GM12878 (cell line): ENCODE results near the gene CNTNAP5. TPM values are rescaled to one million over a fixed set of nuclear protein-coding genes. Genes with fewer than 3 reads are reported as not detected.

Source experiments
- ATAC-seq: fragments of 200-7000 bp; cut with Tn5 transposase; 3 replicates; pipeline ENCODE4 v1.9.1; 2020; ENCODE audit warnings: mild to moderate bottlenecking, moderate library complexity
- BruUV-seq: library from RNA; stranded (reverse); fragments of 400-500 nt; replicated peaks from 2 replicates; lab custom pipeline; 2021; lab: Mats Ljungman, UMichigan
- CTCF ChIA-PET: fragments of 300-600 bp; sonication (Branson Sonifier 250); formaldehyde crosslinking; extraction: SDS; loops from one replicate; lab custom pipeline; 2021; ENCODE audit warnings: inconsistent platforms; lab: Yijun Ruan, JAX
- POLR2A ChIA-PET: fragments of 350-600 bp; formaldehyde crosslinking; extraction: SDS; loops from one replicate; lab custom pipeline; 2021; ENCODE audit warnings: inconsistent platforms; lab: Charles Lee
- RAD21 ChIA-PET: fragments of 300-600 bp; sonication (Branson Sonifier 250); formaldehyde crosslinking; loops from one replicate; lab custom pipeline; 2023; ENCODE audit warnings: antibody characterized with exemption; ENCODE audit not compliant: unreplicated experiment; lab: Charles Lee
- SMC1A ChIA-PET: fragments of 300-600 bp; sonication (Branson Sonifier 250); formaldehyde crosslinking; loops from one replicate; lab custom pipeline; 2023; ENCODE audit not compliant: unreplicated experiment, uncharacterized antibody; lab: Charles Lee
- DNase-seq: peaks from one replicate; pipeline ENCODE4 v3.0.0-alpha.2; 2011; ENCODE audit warnings: low read depth, low spot score
- FAIRE-seq: peaks from 3 replicates; lab custom pipeline; 2011; peaks lifted over from hg19 to GRCh38; lab: Jason Lieb, UNC
- H2AFZ ChIP-seq: 2 replicates; pipeline ENCODE4 v1.6.0; 2011; ENCODE audit warnings: low read depth, low read length, control low read depth; ENCODE audit not compliant: control insufficient read depth
- H3K27ac ChIP-seq: 2 replicates; pipeline ENCODE4 v1.5.1; 2011; ENCODE audit warnings: control low read depth; ENCODE audit not compliant: control insufficient read depth, insufficient read depth
- H3K27me3 ChIP-seq, 2 experiments: replicated peaks in 1 of 2; 2 replicates each; pipeline versions ENCODE4 v1.6.0 to v1.6.1; 2011; ENCODE audit warnings: low read length in 1 of 2; ENCODE audit not compliant: control insufficient read depth in 2 of 2, insufficient read depth in 2 of 2
- H3K36me3 ChIP-seq, 2 experiments: 2 replicates each; pipeline ENCODE4 v1.5.1; 2011; ENCODE audit warnings: low read length in 1 of 2; ENCODE audit not compliant: control insufficient read depth in 2 of 2, insufficient read depth in 2 of 2
- H3K4me1 ChIP-seq: 2 replicates; pipeline ENCODE4 v1.6.1; 2011; ENCODE audit warnings: mild to moderate bottlenecking, low read length, moderate library complexity, mixed read lengths; ENCODE audit not compliant: control insufficient read depth, insufficient read depth
- H3K4me2 ChIP-seq: 2 replicates; pipeline ENCODE4 v1.6.0; 2011; ENCODE audit warnings: control low read depth; ENCODE audit not compliant: control insufficient read depth, insufficient read depth
- H3K4me3 ChIP-seq: fragments of 200-600 bp; sonication (generic); 2 replicates; pipeline ENCODE4 v1.5.1; 2016
- H3K79me2 ChIP-seq: 2 replicates; pipeline ENCODE4 v1.6.0; 2011; ENCODE audit warnings: low read length; ENCODE audit not compliant: control insufficient read depth, insufficient read depth
- H3K9ac ChIP-seq: 2 replicates; pipeline ENCODE4 v1.8.0; 2011; ENCODE audit warnings: low read length, control low read depth, mixed read lengths; ENCODE audit not compliant: control insufficient read depth, insufficient read depth
- H3K9me3 ChIP-seq: replicated peaks from 3 replicates; pipeline ENCODE4 v1.5.1; 2011; ENCODE audit warnings: mild to moderate bottlenecking, low read length; ENCODE audit not compliant: control insufficient read depth, insufficient read depth
- H4K20me1 ChIP-seq: 2 replicates; pipeline ENCODE4 v1.6.0; 2011; ENCODE audit not compliant: control insufficient read depth, insufficient read depth
- RAD21 ChIP-seq: IDR thresholded peaks from 2 replicates; pipeline ENCODE4 v1.6.1; 2011; ENCODE audit warnings: mild to moderate bottlenecking, low read depth, low read length, moderate library complexity; ENCODE audit not compliant: insufficient read depth
- RELA ChIP-seq: fragments of 450-650 bp; IDR thresholded peaks from 2 replicates; pipeline ENCODE4 v1.8.0; 2014; ENCODE audit warnings: borderline replicate concordance; ENCODE audit not compliant: partially characterized antibody
- ZNF592 ChIP-seq: fragments of 450-650 bp; IDR thresholded peaks from 2 replicates; pipeline ENCODE4 v1.6.1; 2017; ENCODE audit warnings: mild to moderate bottlenecking, moderate library complexity
- WGBS: methylation state at CpG from one replicate; pipeline ENCODE4 v1.1.6; 2016; ENCODE audit warnings: low lambda C conversion rate; ENCODE audit not compliant: insufficient replicate concordance, insufficient coverage; ENCODE audit errors: missing lambda C conversion rate; 5-methylcytosine and 5-hydroxymethylcytosine counted together
- in situ Hi-C: fragments of 300-500 bp; cut with MboI; formaldehyde crosslinking; loops from 9 replicates; pipeline ENCODE4 v1.14.3; 2018; ENCODE audit warnings: mixed read lengths
- intact Hi-C: fragments of 100-400 bp; cut with micrococcal nuclease; formaldehyde crosslinking; loops from one replicate; pipeline ENCODE4 v1.14.2; 2022; ENCODE audit not compliant: unreplicated experiment
- polyA plus RNA-seq, 11 experiments: library from polyadenylated mRNA; depleted of rRNA in 4 of 11; unstranded in 6 of 11; stranded (reverse) in 5 of 11; fragments of >200 nt; fragmentation: Nextera tagmentation in 4 of 11; fragmentation: Illumina TruSeq in 1 of 11; extraction: Ambion mirVana in 4 of 11; extraction: Trizol in 1 of 11; gene quantifications; 1 replicate in 1 of 11; 2 replicates in 10 of 11; pipeline versions ENCODE4 v1.2.1 to v1.2.3, GENCODE V29; 2011 to 2016; ENCODE audit warnings: inconsistent platforms in 2 of 11, missing spikeins in 2 of 11, low read depth in 1 of 11
- total RNA-seq, 4 experiments: library from RNA; depleted of rRNA in 3 of 4; stranded (reverse); fragments of >200 nt in 3 of 4; fragmentation: Illumina TruSeq in 1 of 4; extraction: Trizol in 1 of 4; gene quantifications; 2 replicates each; pipeline versions ENCODE4 v1.2.1 to v1.2.3, GENCODE V29; 2013 to 2021

Gene CNTNAP5
- total and polyA plus RNA-seq, 10 of the 15 experiments (the other 5 are each of a cell fraction or from before 2014, with no cell fraction given) = not detected

GRCh38 chr2:124838406-124838805, 813.3 kb downstream of the CNTNAP5 start:
- WGBS = 46% methylated on average over 3 of the region's 3 CpGs
- ChIA-PET RAD21 (no interaction called here), CTCF (no interaction called here), SMC1A (interaction anchor here (0.9 kb wide), 1 partner anchor 16 kb away, joined by 3 read pairs; no protein-coding TSS in a partner anchor), POLR2A (no interaction called here)
- H3K27ac ChIP-seq = no peak overlapping the region
- no peak for FAIRE-seq
- BruUV-seq = no TSS peak
- H2AFZ ChIP-seq = no peak overlapping the region
- no peak overlapping the region for H3K9ac ChIP-seq
- no peaks in the 10 kb centered on the region for H3K79me2 ChIP-seq
- H3K4me2 ChIP-seq = no peak overlapping the region
- DNase-seq = no peak
- intact Hi-C loops = no loop called here
- H3K4me1 ChIP-seq = no peaks in the 10 kb centered on the region
- no peaks in the 10 kb centered on the region for H3K27me3 ChIP-seq
- ATAC-seq = no peak
- TF ChIP-seq ZNF592 = no peak
- no peak for TF ChIP-seq RELA
- TF ChIP-seq RAD21 = no peak
- no peaks in the 10 kb centered on the region for H3K36me3 ChIP-seq
- in situ Hi-C loops = no loop called here
- no peak overlapping the region for H3K4me3 ChIP-seq
- H3K9me3 ChIP-seq = no peaks in the 10 kb centered on the region
- no peaks in the 10 kb centered on the region for H4K20me1 ChIP-seq
